Globus pallidus (tissue), 1 donor: ENCODE data around the gene EXOC2.
"Not testable (repeated sequence)": the region's sequence is repeated elsewhere in the genome, so short reads cannot be mapped to it uniquely, and the experiment has no call there.

Experiments used
- DNase-seq: peaks from one replicate; pipeline ENCODE4 v3.0.0-alpha.2; 2015; ENCODE audit warnings: low spot score

The EXOC2 gene

DNA sequence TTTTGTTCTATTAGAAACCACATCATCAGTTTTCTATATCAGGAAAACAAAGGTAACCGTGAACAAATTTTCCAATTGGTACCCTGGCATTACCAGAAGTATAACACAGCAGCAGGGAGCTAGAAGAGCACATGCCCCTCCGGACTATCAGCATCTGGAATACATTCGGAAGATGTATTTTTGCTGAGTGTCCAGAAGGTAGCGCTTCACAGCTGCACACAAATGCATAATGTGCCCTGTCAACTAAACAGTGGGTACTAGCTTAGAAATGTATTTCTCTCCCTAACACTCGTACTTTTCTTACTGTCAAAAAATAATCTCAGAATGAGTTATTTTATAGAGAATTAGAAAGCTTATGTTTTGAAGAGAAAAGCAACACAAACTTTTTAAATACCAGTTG, 113.6 kb downstream of the EXOC2 start:
- DNase-seq: no peak

GRCh38 chr6:572596-573265, 120.2 kb downstream of the EXOC2 start:
- DNase-seq: no peak

GRCh38 chr6:571892-572291, 121.0 kb downstream of the EXOC2 start:
- no peak for DNase-seq

DNA sequence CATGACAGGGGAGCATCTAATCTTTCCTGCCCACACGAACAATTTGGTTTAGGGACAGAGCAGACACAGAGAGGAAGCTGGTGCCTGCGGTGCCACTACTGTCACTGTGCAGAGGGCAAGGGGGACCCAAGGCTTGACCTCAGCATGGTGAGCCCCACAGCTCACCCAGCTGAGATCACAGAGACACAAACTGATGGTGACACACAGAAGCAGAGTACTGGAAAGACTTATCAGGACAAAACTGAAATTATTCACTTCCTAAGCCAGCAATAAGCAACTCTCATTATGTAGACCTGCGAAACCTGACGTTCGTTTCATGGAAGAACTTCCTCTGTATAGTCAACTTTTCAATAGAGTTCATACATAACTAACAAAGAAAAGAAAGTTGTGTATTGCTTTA, 122.1 kb downstream of the EXOC2 start:
- DNase-seq: no peak

GRCh38 chr6:568954-569523, 123.9 kb downstream of the EXOC2 start:
- DNase-seq: no peak

GRCh38 chr6:568085-568484, 124.9 kb downstream of the EXOC2 start:
- no peak for DNase-seq

DNA sequence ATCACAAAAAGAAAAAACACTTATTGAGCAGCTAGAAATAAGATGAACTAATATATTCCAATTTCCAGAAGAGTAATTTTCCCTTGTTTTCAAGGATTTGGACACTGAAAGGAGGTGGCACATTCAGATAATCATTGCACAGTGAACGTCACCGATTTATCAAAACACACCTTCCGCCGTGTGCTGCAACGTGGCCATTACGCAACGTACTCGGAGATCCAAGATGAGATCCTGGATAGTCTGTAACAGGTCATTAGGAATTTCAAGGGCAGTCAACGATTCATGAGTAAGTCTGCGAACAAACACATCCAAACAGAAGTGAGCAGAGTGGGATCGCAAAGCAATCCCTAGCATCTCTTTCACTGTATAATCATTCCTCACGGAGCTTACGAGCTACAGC, 129.1 kb downstream of the EXOC2 start:
- no peak for DNase-seq

DNA sequence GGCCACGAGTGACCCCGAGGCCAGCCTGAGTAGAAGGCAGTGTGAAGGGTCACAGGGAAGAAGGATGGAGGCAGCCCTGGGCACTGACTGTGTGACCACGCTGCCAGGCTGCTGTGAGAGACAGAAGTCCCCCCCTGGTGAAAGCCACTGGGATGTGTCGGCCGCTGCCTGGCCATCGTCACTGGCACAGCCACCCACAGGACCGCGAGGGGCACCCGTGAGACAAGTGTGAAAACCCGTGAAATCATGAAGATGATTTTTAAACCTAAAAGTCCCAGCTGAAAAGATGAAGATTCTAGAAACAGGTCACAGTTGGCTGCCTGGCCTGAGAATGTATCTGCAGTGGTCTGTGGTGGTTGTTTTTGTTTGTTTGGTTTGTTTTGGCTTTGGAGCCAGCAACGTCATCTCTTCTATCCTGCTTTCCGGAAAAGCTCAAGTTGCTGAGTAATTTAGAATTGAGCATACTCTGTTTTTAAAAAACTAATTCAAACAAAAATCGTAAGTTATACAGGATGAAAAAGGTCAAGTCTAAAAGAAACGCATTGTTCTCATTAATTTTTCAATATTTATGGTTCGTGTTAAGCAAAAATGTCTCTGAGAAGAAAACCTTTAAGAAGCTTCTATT, 130.8 kb downstream of the EXOC2 start:
- DNase-seq: no peak

GRCh38 chr6:561335-561734, 131.6 kb downstream of the EXOC2 start:
- not testable (repeated sequence) for DNase-seq

DNA sequence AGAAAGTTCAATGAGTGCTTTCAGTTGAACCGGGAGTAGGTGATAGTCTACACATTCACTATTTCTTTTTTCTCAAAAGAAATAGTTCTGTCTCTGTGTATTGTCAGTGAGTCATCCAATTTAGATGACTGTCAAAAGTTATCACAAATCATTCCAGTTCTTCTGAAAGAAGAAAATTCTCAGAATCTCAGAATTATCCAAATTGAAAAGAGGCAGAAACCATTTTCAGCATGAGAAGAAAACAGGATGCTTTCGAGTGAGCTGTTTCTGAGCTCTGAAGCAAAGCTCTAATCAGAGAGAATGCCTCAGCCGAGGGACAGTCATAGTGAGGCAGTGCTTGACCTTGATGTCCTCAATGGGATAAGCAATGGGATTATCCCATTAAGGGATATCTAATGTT, 134.0 kb downstream of the EXOC2 start:
- DNase-seq: no peak

DNA sequence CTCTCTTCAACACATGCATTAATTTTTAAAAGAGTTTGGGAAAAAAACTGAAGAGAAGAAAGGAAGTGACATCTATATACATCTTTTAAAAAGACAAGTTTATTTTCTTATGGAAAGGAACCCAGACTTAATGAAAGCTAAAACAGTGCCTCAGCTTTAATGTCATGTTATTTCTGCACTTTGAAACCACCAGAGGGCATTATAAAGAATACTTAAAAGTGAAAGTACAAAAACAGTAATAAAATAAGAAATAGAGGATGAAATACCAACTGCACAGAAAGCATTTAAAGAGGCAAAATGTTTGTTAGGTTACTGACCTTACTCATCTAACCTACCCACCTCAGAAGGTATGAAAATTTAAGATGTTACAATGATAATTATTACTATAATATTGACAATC, 134.8 kb downstream of the EXOC2 start:
- DNase-seq: no peak

- no peak for DNase-seq
Measured at GRCh38 chr6:551829-552350, 141.0 kb downstream of the EXOC2 start.

DNA sequence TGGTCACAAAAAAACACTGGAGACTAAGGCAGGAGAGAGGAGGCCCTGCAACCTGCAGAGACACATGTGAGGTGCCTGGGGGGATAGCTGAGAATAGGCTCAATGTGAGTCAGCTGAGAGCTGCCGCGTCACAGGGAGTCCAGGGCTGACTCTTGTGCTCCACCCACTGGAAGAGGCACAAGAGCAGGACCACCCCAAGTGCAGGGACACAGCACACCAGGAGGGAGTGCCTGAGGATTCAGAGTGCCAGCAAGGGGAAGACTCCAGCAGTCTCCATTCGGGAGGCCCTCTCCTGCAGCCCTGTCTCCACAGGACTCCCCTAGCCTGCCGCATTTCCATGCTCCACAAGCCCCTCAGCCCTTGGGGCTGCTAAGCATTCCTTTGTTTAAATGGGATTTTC, 141.5 kb downstream of the EXOC2 start:
- peak; percentile 24 for DNase-seq

- DNase-seq: no peak
Measured at GRCh38 chr6:549906-550305, 143.0 kb downstream of the EXOC2 start.

DNA sequence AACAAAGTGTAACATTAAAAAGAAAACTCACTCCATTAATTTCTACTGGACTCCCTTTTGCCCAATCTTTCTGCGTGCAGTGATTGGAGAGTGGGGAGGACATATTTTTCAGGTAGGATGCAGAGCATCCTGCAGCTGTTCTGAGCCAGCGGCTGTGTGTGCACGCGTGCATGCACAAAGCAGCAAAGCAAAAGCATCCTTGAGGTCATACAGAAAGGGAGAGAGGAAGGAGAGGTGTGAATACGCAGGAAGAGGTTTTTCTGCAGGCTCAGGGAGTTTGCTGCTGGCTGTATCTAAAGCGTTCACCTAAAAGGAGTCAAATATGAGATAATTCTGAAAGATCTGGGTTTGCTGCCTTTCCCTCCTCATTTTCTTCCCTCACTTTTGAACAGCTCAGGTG, 144.4 kb downstream of the EXOC2 start:
- DNase-seq: no peak

DNA sequence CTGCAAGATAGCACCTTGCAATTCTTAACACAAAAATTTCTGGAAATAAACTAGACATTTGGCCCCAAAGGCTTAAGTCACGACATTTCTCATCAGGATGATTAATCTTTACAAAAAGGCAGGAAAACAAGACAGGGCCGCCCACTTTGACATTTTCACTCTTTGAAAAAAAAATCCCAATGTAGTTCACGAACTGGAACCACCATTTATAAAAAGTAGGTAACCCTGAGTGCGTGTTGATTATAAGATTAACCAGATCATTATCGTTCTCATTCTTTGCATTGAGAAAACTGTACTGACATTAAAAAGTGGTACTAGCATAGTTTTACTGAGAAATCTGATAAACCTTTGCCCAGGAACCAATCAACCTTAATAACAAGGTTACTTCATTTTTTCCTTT, 144.8 kb downstream of the EXOC2 start:
- DNase-seq: no peak

GRCh38 chr6:540490-540889, 152.4 kb downstream of the EXOC2 start:
- DNase-seq: no peak

- no peak for DNase-seq
Measured at GRCh38 chr6:537114-537513, 155.8 kb downstream of the EXOC2 start.

DNA sequence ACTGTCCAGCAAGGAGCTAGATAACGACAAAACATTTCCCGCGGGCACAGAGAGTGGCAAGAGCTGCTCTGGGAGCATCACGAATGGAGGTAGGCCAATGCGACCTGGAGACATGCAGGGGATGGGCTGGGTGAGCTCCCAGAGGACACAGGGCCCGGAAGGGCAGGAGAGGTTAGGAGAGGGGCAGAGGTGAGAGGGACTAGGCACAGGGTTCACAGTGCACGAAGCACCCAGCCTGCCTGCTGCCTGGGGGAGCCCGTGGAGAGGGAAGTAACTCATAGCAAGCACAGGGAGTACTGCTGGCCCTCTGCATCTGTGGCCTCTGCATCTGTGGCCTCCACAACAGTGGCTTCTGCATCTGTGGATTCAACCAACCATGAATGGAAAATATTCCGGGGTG, 162.5 kb downstream of the EXOC2 start:
- no peak for DNase-seq

DNA sequence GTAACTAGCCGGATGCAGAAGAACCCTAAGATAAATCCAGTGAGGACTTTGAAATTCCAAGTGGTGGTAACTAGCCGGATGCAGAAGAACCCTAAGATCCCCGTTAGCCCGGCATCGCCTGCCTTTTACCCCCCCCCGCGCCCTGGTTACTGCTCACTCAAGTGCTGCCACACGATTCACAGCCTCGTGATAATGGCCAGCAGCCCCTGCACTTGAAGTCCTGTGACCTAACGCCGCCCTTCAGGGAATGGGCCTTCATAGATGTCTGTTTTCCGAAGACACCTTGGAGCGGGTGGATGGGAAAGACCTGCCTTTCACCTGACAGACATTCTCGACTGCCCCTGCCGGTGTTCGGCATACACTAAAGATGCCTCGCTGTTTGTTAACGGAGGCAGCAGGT, 163.9 kb downstream of the EXOC2 start:
- no peak for DNase-seq

- DNase-seq: no peak
Measured at GRCh38 chr6:527989-528673, 164.8 kb downstream of the EXOC2 start.

GRCh38 chr6:524803-525202, 168.1 kb downstream of the EXOC2 start:
- DNase-seq: peak; percentile 67

DNA sequence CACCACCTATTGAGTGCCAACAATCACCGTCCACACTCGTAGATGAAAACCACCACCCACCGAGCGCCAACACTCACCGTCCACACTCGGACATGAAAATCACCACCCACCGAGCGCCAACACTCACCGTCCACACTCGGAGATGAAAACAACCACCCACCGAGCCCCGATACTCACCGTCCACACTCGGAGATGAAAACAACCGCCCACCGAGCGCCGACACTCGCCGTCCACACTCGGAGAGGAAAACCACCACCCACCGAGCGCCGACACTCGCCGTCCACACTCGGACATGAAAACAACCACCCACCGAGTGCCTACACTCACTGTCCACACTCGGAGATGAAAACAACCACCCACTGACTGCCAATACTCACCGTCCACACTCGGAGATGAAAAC, 172.1 kb downstream of the EXOC2 start:
- DNase-seq: no peak
